A375 (cell line): ENCODE results near the gene HELLS. TPM values are rescaled to one million over a fixed set of nuclear protein-coding genes. Genes with fewer than 3 reads are reported as not detected.

Experiments used
- total RNA-seq: library from RNA; depleted of rRNA; stranded (reverse); fragments of >200 nt; shearing (Covaris generic); gene quantifications from 2 replicates; pipeline ENCODE4 v1.2.3, GENCODE V29; 2014; rRNA removed

The HELLS gene
- total RNA-seq, result 135 and 139 TPM in 2 replicates

DNA sequence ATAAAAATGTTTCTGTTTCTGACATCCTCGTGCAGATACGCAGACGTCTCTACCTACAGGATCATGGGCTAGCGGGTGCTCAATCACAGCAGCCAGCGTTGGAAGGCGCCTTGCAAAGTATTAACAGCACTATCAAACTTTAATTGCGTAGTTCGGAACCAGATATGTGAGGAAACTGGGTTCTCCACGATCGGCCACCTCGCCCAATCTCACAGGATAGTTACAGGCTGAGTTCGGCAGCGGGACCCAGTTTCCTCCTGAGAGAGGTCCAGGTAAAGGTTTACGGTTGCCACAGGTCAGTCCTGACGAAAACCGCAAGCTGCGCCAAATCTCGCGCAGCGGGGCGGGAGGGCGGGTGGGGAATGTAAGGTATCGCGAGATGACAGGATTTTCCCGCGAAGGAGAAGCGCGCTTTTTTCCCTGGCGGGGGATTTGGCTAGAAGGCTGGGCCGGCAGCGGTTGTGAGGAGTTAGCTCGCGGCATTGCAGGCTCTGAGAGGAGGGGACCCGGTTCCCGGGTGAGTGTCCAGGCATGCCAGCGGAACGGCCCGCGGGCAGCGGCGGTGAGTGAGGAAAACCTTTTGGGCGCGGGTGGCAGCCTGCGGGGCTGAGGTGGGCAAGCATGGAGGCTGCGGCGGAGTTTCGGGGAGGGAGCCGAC is at the start of gene HELLS:
TSS of gene HELLS (plus strand) at position 398 of the 658 bp plus-strand sequence. CDS start at position 532, 134 bp downstream.

Other genes with a start within 250 kb of the HELLS start
- gene NOC3L, start 182.8 kb upstream of the HELLS start, total RNA-seq, result 48.7 and 54.5 TPM in 2 replicates
- gene TBC1D12, start 143.2 kb upstream of the HELLS start, total RNA-seq, result 7.3 and 10.5 TPM in 2 replicates
- gene CYP2C18, start 137.9 kb downstream of the HELLS start, total RNA-seq, result 0.23 TPM in 1 of 2 replicates, not detected in the other
- gene CYP2C19, start 216.9 kb downstream of the HELLS start, total RNA-seq, result not detected in 2 replicates